M059J (cell line): ENCODE results near the gene TMEM209. TPM values are rescaled to one million over a fixed set of nuclear protein-coding genes. Genes with fewer than 3 reads are reported as not detected.
"Not testable (repeated sequence)": the region's sequence is repeated elsewhere in the genome, so short reads cannot be mapped to it uniquely, and the experiment has no call there.

Source experiments
- DNase-seq: peaks from one replicate; pipeline ENCODE4 v3.0.0-alpha.2; 2012; ENCODE audit warnings: low read depth
- total RNA-seq: library from RNA; depleted of rRNA; stranded (reverse); fragments of >200 nt; shearing (Covaris generic); gene quantifications from 2 replicates; pipeline ENCODE4 v1.2.3, GENCODE V29; 2014

The TMEM209 gene
- total RNA-seq, 1 experiment from 2014 or later, result 28.9 TPM

DNA sequence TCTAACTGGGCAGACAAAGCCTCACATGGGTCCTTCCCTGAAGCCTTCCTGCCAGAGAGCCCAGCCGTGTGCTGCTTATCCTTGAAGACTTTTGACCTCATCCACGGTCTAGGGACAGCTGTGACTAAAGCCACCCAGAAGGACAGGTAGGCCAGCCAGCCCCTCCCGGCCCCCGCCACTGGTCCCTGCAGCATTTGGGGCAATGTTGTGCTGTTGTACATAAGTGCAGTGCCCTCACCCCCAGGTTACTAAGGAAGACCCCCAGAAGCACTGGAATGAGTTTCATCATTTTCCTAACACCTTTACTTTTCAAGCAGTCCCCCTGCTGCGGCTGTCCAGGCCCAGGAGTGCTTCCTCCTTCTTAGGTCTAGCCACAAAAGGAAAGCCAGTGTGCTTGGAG, 43.0 kb downstream of the TMEM209 start:
- no peak for DNase-seq

DNA sequence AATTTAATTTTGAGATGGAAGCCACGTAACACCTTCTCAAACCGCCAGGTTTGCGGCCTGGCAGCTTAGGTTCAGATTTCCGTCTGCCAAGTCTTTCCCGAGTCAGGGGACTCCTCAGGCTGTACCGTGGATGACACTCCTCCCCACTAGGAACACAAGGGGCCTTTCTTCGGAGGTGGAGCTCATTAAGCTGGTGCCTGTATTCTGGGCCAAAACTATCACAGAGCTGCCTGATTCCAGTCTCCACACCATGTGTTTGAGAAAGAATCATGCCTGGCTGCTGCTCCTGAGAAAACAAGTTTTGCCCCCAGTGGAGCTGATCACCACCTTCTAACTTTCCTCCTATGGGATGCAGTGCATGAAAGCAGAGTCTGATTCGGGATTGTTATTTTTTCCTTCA, 44.8 kb downstream of the TMEM209 start:
- DNase-seq, result no peak

GRCh38 chr7:130160023-130160422, 45.2 kb downstream of the TMEM209 start:
- no peak for DNase-seq

DNA sequence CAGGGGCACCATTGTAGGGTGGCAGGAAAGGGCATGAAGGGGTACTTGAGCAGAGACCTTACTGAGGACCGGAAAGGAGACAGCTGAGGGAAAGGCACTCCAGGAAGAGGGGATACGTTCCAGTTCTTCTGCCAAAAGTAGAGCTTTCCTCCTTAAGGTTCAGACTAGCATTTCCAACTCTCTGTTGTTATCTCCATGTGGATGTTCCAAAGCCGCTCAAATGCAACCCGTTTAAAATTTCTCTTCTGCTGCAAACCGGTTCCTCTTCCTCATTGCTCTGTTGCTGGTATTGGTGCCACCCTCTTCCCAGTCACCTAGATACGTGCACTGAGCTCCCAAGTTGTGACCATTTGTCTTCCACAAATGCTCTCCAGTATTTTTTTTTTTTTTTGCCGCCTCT, 47.5 kb downstream of the TMEM209 start:
- no peak for DNase-seq

GRCh38 chr7:130156140-130156539, 49.1 kb downstream of the TMEM209 start:
- no peak for DNase-seq

DNA sequence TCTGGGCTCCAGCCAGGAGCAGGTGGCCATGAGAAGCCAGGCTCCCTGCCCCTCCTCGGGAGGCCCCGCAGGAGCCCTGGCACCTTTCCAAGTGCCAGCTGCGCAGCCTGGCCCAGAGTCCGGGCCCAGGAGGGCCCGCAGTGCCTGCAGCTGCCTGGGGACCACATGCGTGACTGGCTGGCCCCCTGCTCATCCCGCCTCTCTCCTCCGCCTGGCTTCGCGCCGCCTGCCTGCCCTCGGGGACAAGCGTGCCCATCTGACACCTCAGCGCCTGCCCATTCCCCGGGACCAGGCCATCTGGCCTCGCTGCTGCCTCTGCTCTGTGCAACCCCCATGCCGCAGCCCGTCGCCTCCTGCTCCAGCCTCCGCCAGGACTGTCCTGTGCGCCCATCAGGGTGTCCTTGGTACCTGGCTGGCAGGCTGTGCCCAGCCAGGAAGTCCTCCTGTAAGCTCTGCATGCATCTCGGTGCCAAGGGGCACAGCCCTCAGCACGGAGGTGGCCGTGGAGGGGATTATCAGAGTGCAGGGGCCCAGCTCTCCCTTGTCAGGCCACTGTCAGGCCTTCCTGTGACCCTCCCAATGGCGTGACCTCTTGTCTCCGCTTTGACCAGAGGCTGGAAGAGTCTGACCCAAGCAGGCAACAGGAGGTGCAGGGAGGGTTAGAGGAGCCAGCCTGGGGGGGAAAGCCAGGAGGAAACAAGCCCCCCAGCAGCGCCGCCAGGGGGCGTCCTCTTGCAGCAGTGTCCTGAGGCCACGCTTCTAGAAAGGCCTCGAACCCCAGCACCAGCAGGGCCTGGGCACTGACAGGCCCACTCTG, 50.5 kb downstream of the TMEM209 start:
- DNase-seq, result no peak

DNA sequence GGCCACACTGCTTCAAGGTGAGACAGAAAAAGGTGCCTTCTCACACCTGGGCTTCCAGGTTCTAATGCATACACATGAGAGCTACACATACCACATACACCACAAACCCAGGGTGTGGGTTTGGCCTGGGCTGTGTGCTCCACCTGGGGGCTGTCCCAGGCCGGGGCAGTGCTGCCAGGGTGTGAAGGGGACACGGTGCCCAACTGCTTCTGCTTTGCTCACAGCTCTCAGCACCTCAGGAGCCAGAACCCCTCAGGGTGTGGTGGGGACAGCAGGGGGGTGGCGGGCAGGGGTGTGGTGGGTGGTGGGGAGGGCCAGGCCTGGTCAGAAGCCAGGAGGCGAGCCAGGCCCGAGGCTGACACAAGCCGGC, 51.1 kb downstream of the TMEM209 start:
- DNase-seq, result peak; percentile 17

DNA sequence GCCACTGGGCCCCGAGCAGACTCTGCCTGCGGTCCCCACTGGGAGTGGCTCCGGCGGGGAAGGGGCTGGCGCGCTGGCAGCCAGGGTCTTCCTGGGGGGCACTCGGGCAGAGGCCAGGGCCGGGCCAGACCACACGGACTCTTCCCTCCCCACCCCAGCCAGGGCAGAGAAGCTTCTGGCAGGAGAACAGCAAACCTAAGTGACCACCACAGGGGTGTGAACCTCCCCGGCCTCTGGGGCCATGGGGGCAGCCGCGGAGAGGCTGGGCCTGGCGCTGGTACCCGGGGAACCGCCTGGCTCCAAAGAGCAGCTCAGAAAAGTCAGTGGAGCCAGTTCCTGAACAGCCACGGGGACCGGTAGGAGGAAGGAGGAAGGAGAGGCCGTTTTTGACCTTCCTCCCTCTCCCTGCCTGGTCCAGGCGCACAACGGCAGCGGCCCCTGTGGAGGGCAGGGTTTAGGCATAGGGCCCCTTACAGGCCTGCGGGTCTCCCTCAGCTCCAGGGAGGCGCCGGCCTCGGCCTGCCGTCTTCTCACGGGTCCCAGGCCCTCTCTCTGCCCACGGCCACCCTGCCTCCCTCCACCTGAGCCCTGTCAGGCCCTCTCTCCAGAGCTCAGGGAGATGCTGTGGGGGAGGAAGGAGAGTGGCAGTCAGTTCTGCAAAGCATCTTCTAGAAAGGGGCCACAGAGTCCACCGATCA, 51.8 kb downstream of the TMEM209 start:
- DNase-seq, result no peak

DNA sequence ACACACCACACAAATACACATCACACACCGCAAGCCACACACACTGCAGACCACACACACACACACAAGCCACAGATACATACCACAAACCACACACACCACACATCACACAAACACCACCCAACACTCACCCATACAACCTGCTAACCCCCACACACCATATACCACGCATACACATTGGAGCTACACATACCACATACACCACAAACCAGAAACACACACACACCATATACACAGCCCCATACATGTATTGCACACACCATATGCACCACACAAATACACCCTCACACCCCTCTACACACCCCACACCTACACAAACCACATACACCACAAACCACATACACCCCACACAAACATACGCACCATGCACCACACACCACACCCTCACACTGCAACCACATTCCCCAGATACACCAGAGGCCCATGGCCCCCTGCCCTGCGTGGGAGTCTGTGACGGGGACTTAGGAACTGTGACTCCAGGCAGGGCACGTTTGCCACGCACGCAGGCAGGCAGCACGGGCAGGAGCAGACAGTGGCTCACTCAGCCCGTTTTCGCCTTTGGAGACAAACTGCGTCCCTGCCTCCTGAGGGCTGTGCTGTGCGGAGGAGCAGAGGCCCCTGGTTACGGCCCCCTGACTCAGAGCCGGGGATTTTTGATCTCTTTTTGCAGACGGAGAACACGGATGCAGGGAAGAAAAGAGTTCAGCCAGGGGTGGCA, 52.6 kb downstream of the TMEM209 start:
- no peak for DNase-seq

DNA sequence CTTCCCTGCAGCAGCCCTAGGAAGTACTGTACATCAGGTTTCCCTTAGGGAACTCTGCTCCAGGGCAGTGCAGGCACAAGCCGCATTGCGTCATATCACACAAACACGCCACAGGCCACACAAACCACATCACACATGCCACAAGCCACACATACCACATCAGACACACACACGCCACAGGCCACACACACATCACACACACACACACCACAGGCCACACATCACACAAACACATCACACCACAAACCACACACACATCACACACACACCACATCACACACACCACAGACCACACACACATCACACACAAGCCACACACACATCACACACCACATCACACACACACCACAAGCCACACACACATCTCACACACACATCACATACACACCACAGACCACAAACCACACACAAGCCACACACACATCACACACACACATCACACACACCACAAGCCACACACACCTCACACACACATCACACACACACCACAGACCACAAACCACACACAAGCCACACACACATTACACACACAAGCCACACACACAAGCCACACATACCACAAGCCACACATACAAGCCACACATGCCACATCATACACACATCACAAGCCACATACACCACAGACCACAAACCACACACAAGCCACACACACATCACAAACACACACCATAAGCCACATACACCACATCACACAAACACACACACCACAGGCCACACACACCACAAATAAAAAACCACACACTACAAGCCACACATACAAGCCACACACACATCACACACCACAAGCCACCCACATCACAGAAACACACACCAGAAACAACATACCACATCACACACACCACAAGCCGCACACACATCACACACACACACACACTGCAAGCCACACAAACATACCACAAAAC, 53.4 kb downstream of the TMEM209 start:
- peak; percentile 29 for DNase-seq

DNA sequence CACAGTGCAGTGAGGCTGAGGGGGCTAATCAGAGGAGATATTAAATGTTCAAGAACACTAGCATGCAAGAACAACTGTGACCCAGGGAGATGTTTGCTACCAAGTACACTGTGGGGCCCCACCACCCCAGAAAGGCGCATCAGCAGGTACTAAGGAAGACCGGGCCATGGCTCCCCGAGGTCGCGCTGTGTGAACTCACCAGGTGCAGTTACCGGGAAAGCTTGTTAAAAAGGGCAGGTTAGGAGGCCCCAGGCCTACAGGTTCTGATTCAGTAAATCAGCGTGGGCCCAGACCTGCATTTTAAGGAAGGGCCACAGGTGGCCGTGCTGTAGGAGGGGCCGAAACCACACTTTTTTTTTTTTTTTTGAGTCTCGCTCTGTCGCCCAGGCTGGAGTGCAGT, 54.6 kb downstream of the TMEM209 start:
- DNase-seq, result no peak

GRCh38 chr7:130149281-130150139, 55.7 kb downstream of the TMEM209 start:
- no peak for DNase-seq

- DNase-seq, result no peak
Observed at GRCh38 chr7:130148561-130148960, 56.6 kb downstream of the TMEM209 start.

- no peak for DNase-seq
Observed at GRCh38 chr7:130147710-130148325, 57.4 kb downstream of the TMEM209 start.

- DNase-seq, result no peak
Observed at GRCh38 chr7:130146693-130147405, 58.4 kb downstream of the TMEM209 start.

DNA sequence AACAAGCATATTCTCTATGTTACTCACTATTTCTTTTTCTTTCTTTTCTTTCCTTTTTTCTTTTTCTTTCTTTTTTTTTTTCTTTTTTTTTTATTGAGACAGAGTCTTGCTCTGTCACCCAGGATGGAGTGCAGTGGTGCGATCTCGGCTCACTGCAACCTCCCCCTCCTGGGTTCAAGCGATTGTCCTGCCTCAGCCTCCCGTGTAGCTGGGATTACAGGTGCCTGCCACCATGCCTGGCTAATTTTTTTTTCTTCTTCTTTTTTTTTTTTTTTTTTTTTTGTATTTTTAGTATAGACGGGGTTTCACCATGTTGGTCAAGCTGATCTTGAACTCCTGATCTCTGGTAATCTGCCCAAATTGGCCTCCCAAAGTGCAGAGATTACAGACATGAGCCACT, 59.1 kb downstream of the TMEM209 start:
- DNase-seq, result not testable (repeated sequence)

DNA sequence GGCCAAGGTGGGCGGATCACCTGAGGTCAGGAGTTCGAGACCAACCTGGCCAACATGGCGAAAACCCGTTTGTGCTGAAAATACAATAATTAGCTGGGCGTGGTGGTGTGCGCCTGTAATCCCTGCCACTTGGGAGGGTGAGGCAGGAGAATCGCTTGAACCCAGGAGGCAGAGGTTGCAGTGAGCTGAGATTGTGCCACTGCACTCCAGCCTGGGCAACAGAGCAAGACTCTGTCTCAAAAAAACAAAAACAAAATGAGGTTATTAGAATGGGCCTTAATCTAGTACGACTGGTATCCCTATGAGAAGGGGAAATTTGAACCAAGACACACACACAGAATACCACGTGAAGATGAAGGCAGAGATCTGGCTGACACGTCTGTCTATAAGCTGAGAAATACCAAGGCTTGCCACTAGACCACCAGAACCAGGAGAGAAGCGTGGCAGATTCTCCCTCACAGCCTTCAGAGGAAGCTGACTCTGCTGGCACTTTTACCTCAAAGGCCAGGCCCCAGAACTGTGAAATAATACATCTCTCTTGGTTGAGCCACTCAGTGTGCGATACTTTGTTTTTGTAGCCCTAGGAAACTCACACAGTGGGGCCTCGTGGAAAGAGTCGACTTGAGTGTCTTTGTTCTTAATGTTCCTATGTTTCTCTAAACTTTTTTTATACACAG, 59.6 kb downstream of the TMEM209 start:
- DNase-seq, result no peak

DNA sequence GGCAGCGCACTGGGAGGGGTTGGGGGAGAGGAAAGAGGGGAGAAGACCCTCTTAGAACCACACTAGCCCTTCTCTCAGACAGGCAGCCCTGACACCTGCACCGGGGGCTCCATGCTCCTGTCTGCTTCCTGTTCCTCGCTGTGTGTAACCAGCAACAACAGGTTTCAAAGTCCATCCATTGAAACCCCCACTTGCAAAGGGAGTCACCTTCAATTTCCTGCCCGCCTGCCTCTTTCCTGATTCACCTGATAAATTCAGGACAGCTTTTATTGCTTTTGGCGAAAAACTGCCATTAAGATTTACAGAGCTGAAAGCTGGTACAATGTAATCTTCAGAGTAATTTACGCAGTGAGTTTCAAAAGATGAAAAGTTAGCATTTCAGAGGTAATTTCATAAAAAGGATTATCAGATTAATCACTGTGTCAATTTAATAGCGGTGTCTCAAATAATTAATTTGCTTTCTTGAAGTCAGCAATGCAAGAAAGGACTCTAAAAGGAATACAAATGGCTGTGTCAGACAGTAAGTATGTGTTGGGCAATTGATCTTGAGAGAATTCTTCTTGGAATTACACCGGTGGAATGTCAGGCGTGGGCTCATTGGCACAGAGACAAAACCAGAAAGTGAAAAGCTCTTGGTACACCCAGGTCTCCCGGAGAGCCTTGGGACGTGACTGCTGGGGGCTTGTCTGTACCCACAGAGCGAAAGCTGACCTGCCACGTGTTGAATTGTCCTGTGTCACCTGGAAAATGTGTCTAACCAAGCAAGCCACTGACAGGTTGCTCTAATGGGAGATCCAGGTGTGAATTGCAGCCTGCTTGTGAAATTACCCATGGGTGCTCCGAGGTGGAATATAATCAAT, 60.7 kb downstream of the TMEM209 start:
- no peak for DNase-seq
